ENCODE measurements around the gene CACNA1S. TPM values are rescaled to one million over a fixed set of nuclear protein-coding genes. Genes with fewer than 3 reads are reported as not detected.

The CACNA1S gene
- total and polyA plus RNA-seq, 12 donors = under 0.01 to 0.07 TPM; not detected in 10

- H3K27me3 ChIP-seq = no peaks in the 10 kb centered on the region
- H3K4me3 ChIP-seq = no peak overlapping the region
- TF ChIP-seq, protein P1, sequence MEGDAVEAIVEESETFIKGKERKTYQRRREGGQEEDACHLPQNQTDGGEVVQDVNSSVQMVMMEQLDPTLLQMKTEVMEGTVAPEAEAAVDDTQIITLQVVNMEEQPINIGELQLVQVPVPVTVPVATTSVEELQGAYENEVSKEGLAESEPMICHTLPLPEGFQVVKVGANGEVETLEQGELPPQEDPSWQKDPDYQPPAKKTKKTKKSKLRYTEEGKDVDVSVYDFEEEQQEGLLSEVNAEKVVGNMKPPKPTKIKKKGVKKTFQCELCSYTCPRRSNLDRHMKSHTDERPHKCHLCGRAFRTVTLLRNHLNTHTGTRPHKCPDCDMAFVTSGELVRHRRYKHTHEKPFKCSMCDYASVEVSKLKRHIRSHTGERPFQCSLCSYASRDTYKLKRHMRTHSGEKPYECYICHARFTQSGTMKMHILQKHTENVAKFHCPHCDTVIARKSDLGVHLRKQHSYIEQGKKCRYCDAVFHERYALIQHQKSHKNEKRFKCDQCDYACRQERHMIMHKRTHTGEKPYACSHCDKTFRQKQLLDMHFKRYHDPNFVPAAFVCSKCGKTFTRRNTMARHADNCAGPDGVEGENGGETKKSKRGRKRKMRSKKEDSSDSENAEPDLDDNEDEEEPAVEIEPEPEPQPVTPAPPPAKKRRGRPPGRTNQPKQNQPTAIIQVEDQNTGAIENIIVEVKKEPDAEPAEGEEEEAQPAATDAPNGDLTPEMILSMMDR (IDR thresholded peaks at IDR 0.05) = no peak
- no peak for TF ChIP-seq POLR2A (IDR thresholded peaks at IDR 0.05)
- no peaks in the 10 kb centered on the region for H3K9me3 ChIP-seq (replicated peaks in 1 of 3)
- H3K27ac ChIP-seq = no peak overlapping the region
- 86 to 89% (median 87%) methylated on average over 5 of the region's 5 CpGs for WGBS, 4 donors
- intact Hi-C loops (cut with DNase I) = no loop called here
- H3K36me3 ChIP-seq (replicated peaks in 1 of 2) = no peaks in the 10 kb centered on the region
- DNase-seq = no peak
- H3K4me1 ChIP-seq (replicated peaks in 1 of 2) = no peaks in the 10 kb centered on the region
Measured at GRCh38 chr1:201049248-201049831, 62.9 kb downstream of the CACNA1S start.

GRCh38 chr1:201048521-201048920 is 63.7 kb downstream of the CACNA1S start:
- intact Hi-C loops (cut with DNase I) = no loop called here
- 82 to 88% (median 86%) methylated on average over 12 to 13 of the region's 13 CpGs for WGBS, 4 donors
- Histone ChIP-seq H3K36me3 (replicated peaks in 1 of 2) (no peaks in the 10 kb centered on the region), H3K9me3 (replicated peaks in 1 of 3) (no peaks in the 10 kb centered on the region), H3K27ac (no peak overlapping the region), H3K4me1 (replicated peaks in 1 of 2) (no peaks in the 10 kb centered on the region), H3K27me3 (no peaks in the 10 kb centered on the region), H3K4me3 (no peak overlapping the region)
- DNase-seq = no peak
- TF ChIP-seq, protein P1 (IDR thresholded peaks at IDR 0.05) = no peak
- TF ChIP-seq POLR2A (IDR thresholded peaks at IDR 0.05) = no peak

- H3K27ac ChIP-seq = no peak overlapping the region
- intact Hi-C loops (cut with DNase I) = loop anchor here in 1 of 2 donors (5.0 kb wide), 1 partner anchor 487 kb away; no protein-coding TSS in a partner anchor
- DNase-seq = no peak
- H3K4me3 ChIP-seq = no peak overlapping the region
- peaks cover 0 to 5% of the 10 kb centered on the region in 2 donors for H3K4me1 ChIP-seq (replicated peaks in 1 of 2)
- H3K9me3 ChIP-seq (replicated peaks in 1 of 3) = no peaks in the 10 kb centered on the region
- TF ChIP-seq, protein P1 (IDR thresholded peaks at IDR 0.05) = no peak
- TF ChIP-seq POLR2A (IDR thresholded peaks at IDR 0.05) = no peak
- 78 to 100% (median 82%) methylated on average over 1 to 9 of the region's 9 CpGs for WGBS, 4 donors
- no peaks in the 10 kb centered on the region for H3K36me3 ChIP-seq (replicated peaks in 1 of 2)
- H3K27me3 ChIP-seq = no peaks in the 10 kb centered on the region
Measured at GRCh38 chr1:201044119-201044518, 68.1 kb downstream of the CACNA1S start.

- Histone ChIP-seq H3K4me3 (no peak overlapping the region), H3K9me3 (replicated peaks in 1 of 3) (no peaks in the 10 kb centered on the region), H3K4me1 (replicated peaks in 1 of 2) (peaks cover 0 to 5% of the 10 kb centered on the region in 2 donors), H3K36me3 (replicated peaks in 1 of 2) (no peaks in the 10 kb centered on the region), H3K27me3 (no peaks in the 10 kb centered on the region), H3K27ac (no peak overlapping the region)
- TF ChIP-seq, protein P1 (IDR thresholded peaks at IDR 0.05) = peak; percentile 57 to 90 (median 84)
- TF ChIP-seq POLR2A (IDR thresholded peaks at IDR 0.05) = no peak
- 26 to 36% (median 31%) methylated on average over 11 to 13 of the region's 13 CpGs for WGBS, 4 donors
- intact Hi-C loops (cut with DNase I) = loop anchor here (1.0 to 5.0 kb wide), 3 partner anchors 71 to 486 kb away; no protein-coding TSS in a partner anchor
- peak; percentile 48 to 82 (median 68) for DNase-seq
Measured at GRCh38 chr1:201042779-201043461, 69.3 kb downstream of the CACNA1S start.
